T47D (cell line): ENCODE measurements around the gene TBXAS1.

Experiments used
- DNase-seq, 2 experiments: peaks; one replicate each; pipeline versions ENCODE4 v3.0.0 to v3.0.0-alpha.2; 2011 to 2012; ENCODE audit warnings: low read depth in 1 of 2, low spot score in 1 of 2
- JUND ChIP-seq: IDR thresholded peaks from 2 replicates; pipeline ENCODE4 v1.6.1; 2012; ENCODE audit warnings: low read depth
- in situ Hi-C: cut with HindIII; loops from 2 replicates; pipeline ENCODE4 v1.10.0; 2016; ENCODE audit warnings: low sequenced_read_pairs, low pct_unique_long_range_greater_than_20kb

The TBXAS1 gene

GRCh38 chr7:140062118-140062527, 233.1 kb downstream of the TBXAS1 start:
- no peak for TF ChIP-seq JUND
- DNase-seq = no peak
- in situ Hi-C loops = no loop called here

DNA sequence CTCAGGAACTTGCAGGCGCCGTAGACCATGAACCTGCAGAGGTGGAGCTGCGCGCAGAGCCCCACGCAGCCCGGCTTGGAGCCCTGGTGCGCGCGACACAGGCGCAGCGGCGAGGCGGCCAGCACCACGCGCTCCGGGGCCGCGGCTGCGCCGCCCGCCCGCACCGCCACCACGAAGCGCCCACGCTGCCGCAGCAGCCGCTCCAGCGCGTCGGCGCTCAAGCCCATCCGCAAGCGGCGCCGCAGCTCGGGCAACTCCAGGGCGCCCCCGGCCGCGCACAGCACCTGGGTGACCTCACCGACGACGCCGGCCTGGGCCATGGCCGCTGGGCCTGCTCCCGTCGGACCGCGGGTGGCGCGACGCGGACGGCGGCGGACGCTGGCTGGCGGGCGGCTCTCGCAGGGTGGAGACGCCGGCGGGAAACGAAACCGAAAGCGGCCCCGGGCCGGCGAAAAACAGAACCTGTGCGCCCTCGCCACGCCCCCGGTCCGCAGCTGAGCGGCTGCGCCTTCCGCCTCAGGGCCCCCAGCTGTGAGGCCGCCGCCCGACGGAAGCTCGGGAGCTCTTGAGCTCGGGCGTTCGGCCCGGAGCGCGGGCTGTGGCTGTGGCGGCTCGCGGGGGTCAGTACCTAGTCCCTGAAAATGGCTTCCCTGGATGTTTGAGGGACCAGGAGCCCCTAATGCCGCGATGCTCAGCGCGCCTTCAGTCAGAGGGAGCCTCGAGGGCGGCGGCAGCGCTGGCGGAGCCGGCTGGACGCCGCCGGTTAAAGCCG, 233.7 kb downstream of the TBXAS1 start, which contains the start of gene PARP12:
Gene PARP12, minus strand, starts transcription at position 424 of the 772 bp plus-strand sequence. Its CDS starts 104 bp downstream, at position 320.
- no peak for TF ChIP-seq JUND
- DNase-seq = peak; percentile 41 to 85
- in situ Hi-C loops = no loop called here

GRCh38 chr7:140067052-140067451, 238.0 kb downstream of the TBXAS1 start:
- no peak for TF ChIP-seq JUND
- DNase-seq = no peak
- in situ Hi-C loops = no loop called here

DNA sequence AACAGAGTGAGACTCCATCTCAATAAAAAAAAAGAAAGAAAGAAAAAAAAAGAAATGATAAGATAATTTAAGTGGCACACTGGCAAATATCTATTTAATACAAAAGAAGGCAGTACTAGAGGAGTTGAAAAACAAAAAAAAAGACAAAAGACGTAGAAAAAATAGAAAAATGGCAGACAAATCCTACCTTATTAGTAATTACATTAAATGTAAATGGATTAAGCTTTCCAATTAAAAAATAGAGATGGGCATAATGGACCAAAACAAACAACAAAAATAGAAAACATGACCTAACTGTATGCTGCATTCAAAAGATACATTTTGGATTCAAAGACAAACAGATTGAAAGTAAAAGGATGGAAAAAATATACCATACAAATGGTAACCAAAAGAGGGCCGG, 239.0 kb downstream of the TBXAS1 start:
- in situ Hi-C loops = no loop called here
- no peak for TF ChIP-seq JUND
- DNase-seq = no peak

DNA sequence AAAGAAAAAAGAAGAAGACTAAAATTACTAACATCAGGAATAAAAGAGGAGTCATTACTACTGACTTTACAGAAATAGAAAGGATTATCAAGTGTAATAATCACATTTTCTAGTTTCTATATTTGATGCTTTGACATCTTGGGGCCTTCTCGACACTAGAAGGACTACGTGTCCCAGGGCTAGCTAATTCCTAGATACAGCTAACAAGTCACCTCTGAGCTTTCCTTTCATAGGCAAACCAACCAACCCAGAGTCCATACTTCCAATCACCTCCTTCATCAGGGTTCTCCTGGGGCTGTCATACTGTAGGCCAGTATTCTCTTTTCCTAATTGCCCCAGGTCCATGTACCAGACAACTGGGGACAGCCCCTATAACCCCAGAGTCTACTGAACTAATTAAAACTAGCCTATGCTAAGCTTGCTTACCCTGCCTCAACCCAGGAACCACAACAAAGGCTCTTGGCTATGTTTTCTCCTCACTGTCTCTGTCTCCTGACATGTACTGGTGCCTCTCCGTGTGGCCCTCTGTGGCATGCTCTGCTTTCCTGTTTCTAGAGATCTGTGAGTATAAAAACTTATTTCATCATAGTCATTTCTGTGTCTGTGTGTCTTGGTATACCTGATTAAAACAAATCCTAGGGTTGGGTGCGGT, 240.4 kb downstream of the TBXAS1 start:
- in situ Hi-C loops = no loop called here
- no peak for TF ChIP-seq JUND
- no peak for DNase-seq
